HEK293T (cell line): ENCODE data around the gene PCK1.

Experiments
- BHLHE40 ChIP-seq: fragments of 450-650 bp; IDR thresholded peaks from 2 replicates; pipeline ENCODE4 v1.6.1; 2016; ENCODE audit warnings: mild to moderate bottlenecking, moderate library complexity, borderline replicate concordance
- SP1 ChIP-seq: fragments of 450-650 bp; IDR thresholded peaks from 2 replicates; pipeline ENCODE4 v1.6.1; 2017

DNA sequence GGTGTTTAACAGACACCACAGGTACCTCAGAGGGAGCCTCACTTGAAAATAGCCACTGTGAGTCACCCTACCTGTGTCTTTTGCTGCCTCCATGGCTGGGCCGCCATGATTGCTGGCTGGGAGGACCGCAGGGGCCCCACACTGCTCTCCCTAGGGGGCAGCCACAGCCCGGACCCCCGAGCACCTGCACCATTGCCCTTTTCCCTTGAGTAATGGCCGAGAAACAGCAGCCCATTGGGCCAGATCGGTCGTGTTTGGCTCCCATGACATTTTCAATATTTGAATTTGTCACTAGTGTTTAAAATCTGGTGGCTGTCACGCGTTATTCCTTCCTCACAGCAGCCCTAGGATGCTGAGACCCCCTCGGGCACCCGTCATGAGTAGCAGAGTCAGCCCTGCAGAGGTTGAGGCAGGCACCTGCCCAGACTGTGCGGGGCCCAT, 52.6 kb downstream of the PCK1 start:
- no peak for TF ChIP-seq BHLHE40
- TF ChIP-seq SP1: no peak
